GM23338 (cell line): ENCODE measurements around the gene SLC2A11.

Experiments used
- EZH2 ChIP-seq: fragments of 200-600 bp; sonication (generic); IDR thresholded peaks from one replicate; pipeline ENCODE4 v1.8.0; 2017; ENCODE audit warnings: antibody characterized with exemption, mild to moderate bottlenecking, low read depth; ENCODE audit not compliant: unreplicated experiment
- EZH2phosphoT487 ChIP-seq: fragments of 200-600 bp; sonication (generic); IDR thresholded peaks from one replicate; pipeline ENCODE4 v1.8.1; 2018; ENCODE audit warnings: antibody characterized with exemption; ENCODE audit not compliant: unreplicated experiment
- JUNB ChIP-seq: IDR thresholded peaks from one replicate; pipeline ENCODE4 v1.6.1; 2016; ENCODE audit warnings: antibody characterized with exemption; ENCODE audit not compliant: unreplicated experiment
- POLR2AphosphoS5 ChIP-seq: IDR thresholded peaks from 2 replicates; pipeline ENCODE4 v1.6.1; 2016; ENCODE audit warnings: antibody characterized with exemption, low read depth
- TF ChIP-seq, protein P1 (sequence below), 2 experiments: fragments of 200-600 bp in 1 of 2; sonication (generic) in 1 of 2; conservative IDR thresholded peaks; 2 replicates each; pipeline versions ENCODE4 v1.5.1 to v1.6.1; 2016 to 2017; ENCODE audit warnings: antibody characterized with exemption in 2 of 2, low read depth in 2 of 2, mild to moderate bottlenecking in 2 of 2, moderate library complexity in 1 of 2
- TF ChIP-seq, protein P2 (sequence below): IDR thresholded peaks from 2 replicates; pipeline ENCODE4 v1.6.1; 2016; ENCODE audit warnings: antibody characterized with exemption
- TF ChIP-seq, protein P3 (sequence below): IDR thresholded peaks from one replicate; pipeline ENCODE4 v1.6.1; 2018; ENCODE audit warnings: antibody characterized with exemption; ENCODE audit not compliant: unreplicated experiment

DNA sequence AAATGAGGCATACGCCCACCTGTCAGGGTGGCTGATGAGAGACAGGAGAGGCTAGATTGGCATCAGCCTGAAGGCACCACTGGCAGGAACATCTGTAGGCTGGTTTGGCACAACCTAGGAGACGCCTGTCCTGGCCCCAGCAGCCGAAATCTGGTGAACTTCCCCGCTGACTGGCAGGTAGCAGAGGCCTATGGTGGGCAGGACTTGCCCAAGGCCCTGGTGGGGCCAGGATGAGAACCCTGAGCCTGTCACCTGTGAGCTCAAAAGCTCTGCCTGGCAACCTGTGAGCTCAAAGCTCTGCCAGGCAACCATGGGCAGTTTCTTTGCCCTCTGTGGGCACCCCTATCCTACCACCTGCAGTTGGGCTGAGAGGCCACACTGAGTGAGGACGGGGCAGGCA lies 21.4 kb upstream of the SLC2A11 start:
- TF ChIP-seq, protein P1, sequence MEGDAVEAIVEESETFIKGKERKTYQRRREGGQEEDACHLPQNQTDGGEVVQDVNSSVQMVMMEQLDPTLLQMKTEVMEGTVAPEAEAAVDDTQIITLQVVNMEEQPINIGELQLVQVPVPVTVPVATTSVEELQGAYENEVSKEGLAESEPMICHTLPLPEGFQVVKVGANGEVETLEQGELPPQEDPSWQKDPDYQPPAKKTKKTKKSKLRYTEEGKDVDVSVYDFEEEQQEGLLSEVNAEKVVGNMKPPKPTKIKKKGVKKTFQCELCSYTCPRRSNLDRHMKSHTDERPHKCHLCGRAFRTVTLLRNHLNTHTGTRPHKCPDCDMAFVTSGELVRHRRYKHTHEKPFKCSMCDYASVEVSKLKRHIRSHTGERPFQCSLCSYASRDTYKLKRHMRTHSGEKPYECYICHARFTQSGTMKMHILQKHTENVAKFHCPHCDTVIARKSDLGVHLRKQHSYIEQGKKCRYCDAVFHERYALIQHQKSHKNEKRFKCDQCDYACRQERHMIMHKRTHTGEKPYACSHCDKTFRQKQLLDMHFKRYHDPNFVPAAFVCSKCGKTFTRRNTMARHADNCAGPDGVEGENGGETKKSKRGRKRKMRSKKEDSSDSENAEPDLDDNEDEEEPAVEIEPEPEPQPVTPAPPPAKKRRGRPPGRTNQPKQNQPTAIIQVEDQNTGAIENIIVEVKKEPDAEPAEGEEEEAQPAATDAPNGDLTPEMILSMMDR (conservative IDR thresholded peaks at IDR 0.05; ENCODE audit: low read depth in 2 of 2) = no peak
- TF ChIP-seq, protein P2, sequence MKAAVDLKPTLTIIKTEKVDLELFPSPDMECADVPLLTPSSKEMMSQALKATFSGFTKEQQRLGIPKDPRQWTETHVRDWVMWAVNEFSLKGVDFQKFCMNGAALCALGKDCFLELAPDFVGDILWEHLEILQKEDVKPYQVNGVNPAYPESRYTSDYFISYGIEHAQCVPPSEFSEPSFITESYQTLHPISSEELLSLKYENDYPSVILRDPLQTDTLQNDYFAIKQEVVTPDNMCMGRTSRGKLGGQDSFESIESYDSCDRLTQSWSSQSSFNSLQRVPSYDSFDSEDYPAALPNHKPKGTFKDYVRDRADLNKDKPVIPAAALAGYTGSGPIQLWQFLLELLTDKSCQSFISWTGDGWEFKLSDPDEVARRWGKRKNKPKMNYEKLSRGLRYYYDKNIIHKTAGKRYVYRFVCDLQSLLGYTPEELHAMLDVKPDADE = no peak
- TF ChIP-seq POLR2AphosphoS5 = no peak
- TF ChIP-seq, protein P3, sequence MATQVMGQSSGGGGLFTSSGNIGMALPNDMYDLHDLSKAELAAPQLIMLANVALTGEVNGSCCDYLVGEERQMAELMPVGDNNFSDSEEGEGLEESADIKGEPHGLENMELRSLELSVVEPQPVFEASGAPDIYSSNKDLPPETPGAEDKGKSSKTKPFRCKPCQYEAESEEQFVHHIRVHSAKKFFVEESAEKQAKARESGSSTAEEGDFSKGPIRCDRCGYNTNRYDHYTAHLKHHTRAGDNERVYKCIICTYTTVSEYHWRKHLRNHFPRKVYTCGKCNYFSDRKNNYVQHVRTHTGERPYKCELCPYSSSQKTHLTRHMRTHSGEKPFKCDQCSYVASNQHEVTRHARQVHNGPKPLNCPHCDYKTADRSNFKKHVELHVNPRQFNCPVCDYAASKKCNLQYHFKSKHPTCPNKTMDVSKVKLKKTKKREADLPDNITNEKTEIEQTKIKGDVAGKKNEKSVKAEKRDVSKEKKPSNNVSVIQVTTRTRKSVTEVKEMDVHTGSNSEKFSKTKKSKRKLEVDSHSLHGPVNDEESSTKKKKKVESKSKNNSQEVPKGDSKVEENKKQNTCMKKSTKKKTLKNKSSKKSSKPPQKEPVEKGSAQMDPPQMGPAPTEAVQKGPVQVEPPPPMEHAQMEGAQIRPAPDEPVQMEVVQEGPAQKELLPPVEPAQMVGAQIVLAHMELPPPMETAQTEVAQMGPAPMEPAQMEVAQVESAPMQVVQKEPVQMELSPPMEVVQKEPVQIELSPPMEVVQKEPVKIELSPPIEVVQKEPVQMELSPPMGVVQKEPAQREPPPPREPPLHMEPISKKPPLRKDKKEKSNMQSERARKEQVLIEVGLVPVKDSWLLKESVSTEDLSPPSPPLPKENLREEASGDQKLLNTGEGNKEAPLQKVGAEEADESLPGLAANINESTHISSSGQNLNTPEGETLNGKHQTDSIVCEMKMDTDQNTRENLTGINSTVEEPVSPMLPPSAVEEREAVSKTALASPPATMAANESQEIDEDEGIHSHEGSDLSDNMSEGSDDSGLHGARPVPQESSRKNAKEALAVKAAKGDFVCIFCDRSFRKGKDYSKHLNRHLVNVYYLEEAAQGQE = no peak
- no peak for TF ChIP-seq EZH2
- TF ChIP-seq JUNB = no peak
- no peak for TF ChIP-seq EZH2phosphoT487
